ENCODE results near the gene SH3D19.

The SH3D19 gene

GRCh38 chr4:151153585-151153984 is 171.8 kb downstream of the SH3D19 start:
- Histone ChIP-seq H3K4me1 (ENCODE audit: low read length) (no peaks in the 10 kb centered on the region), H3K4me3 (ENCODE audit: low read length) (no peak overlapping the region), H3K79me2 (ENCODE audit: low read length) (no peaks in the 10 kb centered on the region), H3K27ac (ENCODE audit: low read length) (no peak overlapping the region), H2AFZ (ENCODE audit: low read depth, low read length) (no peak overlapping the region), H4K20me1 (ENCODE audit: insufficient read depth, low read length) (no peaks in the 10 kb centered on the region), H3K36me3 (replicated peaks; ENCODE audit: low read depth, low read length) (no peaks in the 10 kb centered on the region), H3K4me2 (ENCODE audit: low read length) (no peak overlapping the region), H3K9me3 (ENCODE audit: insufficient read depth, low read length) (no peaks in the 10 kb centered on the region), H3K9ac (ENCODE audit: low read length) (no peak overlapping the region), H3K27me3 (ENCODE audit: low read depth, low read length) (no peaks in the 10 kb centered on the region)
- no peak for TF ChIP-seq EZH2phosphoT487 (IDR thresholded peaks at IDR 0.05; ENCODE audit: low read depth)
- TF ChIP-seq, protein P1, sequence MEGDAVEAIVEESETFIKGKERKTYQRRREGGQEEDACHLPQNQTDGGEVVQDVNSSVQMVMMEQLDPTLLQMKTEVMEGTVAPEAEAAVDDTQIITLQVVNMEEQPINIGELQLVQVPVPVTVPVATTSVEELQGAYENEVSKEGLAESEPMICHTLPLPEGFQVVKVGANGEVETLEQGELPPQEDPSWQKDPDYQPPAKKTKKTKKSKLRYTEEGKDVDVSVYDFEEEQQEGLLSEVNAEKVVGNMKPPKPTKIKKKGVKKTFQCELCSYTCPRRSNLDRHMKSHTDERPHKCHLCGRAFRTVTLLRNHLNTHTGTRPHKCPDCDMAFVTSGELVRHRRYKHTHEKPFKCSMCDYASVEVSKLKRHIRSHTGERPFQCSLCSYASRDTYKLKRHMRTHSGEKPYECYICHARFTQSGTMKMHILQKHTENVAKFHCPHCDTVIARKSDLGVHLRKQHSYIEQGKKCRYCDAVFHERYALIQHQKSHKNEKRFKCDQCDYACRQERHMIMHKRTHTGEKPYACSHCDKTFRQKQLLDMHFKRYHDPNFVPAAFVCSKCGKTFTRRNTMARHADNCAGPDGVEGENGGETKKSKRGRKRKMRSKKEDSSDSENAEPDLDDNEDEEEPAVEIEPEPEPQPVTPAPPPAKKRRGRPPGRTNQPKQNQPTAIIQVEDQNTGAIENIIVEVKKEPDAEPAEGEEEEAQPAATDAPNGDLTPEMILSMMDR (IDR thresholded peaks at IDR 0.05; ENCODE audit: low read depth, low read length) = no peak

DNA sequence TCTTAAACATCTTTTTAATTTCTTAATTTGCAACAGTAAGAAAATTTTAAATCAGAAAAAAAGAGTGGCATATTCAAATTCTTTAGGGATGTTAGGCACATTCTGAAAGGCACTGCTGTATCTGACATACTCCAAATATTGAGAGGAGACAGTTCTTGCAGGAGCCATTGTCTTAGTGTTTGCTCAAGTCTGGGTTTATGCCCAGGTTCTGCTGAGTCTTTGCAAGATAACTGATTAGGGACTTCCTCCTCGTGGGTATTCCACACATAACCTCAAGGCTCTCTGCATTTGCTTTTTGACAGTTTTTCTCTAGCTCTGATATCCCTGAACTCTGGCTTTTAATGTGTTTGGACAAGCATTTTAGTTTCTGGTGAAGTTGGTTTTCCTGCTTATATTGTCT is 173.4 kb downstream of the SH3D19 start:
- Histone ChIP-seq H3K9ac (ENCODE audit: low read length) (no peak overlapping the region), H2AFZ (ENCODE audit: low read depth, low read length) (no peak overlapping the region), H3K79me2 (ENCODE audit: low read length) (no peaks in the 10 kb centered on the region), H3K27me3 (ENCODE audit: low read depth, low read length) (no peaks in the 10 kb centered on the region), H3K4me2 (ENCODE audit: low read length) (no peak overlapping the region), H3K4me1 (ENCODE audit: low read length) (no peaks in the 10 kb centered on the region), H3K9me3 (ENCODE audit: insufficient read depth, low read length) (no peaks in the 10 kb centered on the region), H4K20me1 (ENCODE audit: insufficient read depth, low read length) (no peaks in the 10 kb centered on the region), H3K27ac (ENCODE audit: low read length) (no peak overlapping the region), H3K4me3 (ENCODE audit: low read length) (no peak overlapping the region), H3K36me3 (replicated peaks; ENCODE audit: low read depth, low read length) (no peaks in the 10 kb centered on the region)
- TF ChIP-seq, protein P1 (IDR thresholded peaks at IDR 0.05; ENCODE audit: low read depth, low read length) = no peak
- TF ChIP-seq EZH2phosphoT487 (IDR thresholded peaks at IDR 0.05; ENCODE audit: low read depth) = no peak

GRCh38 chr4:151150821-151151580 is 174.4 kb downstream of the SH3D19 start:
- Histone ChIP-seq H3K9me3 (ENCODE audit: insufficient read depth, low read length) (no peaks in the 10 kb centered on the region), H3K27me3 (ENCODE audit: low read depth, low read length) (no peaks in the 10 kb centered on the region), H3K36me3 (replicated peaks; ENCODE audit: low read depth, low read length) (no peaks in the 10 kb centered on the region), H3K4me3 (ENCODE audit: low read length) (no peak overlapping the region), H3K4me2 (ENCODE audit: low read length) (no peak overlapping the region), H3K9ac (ENCODE audit: low read length) (no peak overlapping the region), H3K79me2 (ENCODE audit: low read length) (no peaks in the 10 kb centered on the region), H4K20me1 (ENCODE audit: insufficient read depth, low read length) (no peaks in the 10 kb centered on the region), H2AFZ (ENCODE audit: low read depth, low read length) (no peak overlapping the region), H3K4me1 (ENCODE audit: low read length) (no peaks in the 10 kb centered on the region), H3K27ac (ENCODE audit: low read length) (no peak overlapping the region)
- TF ChIP-seq EZH2phosphoT487 (IDR thresholded peaks at IDR 0.05; ENCODE audit: low read depth) = no peak
- TF ChIP-seq, protein P1 (IDR thresholded peaks at IDR 0.05; ENCODE audit: low read depth, low read length) = no peak

DNA sequence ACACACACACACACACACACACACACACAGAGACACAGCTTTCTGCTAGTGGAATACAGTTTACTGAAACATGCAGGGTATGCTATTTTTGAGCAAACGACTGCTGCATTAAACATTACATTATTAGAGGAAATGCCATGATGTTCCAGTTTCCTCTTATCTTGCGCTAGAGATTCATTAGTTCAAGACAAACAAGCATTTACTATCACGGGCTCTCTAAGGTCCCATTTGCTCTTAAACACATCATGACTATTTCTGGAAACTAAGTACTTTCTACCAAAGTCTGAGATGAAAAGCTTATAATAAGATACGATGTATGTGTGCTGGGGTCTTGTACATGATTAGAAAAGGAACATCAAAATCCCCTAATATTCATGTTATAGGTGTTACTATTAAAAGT is 177.1 kb downstream of the SH3D19 start:
- no peak for TF ChIP-seq EZH2phosphoT487 (IDR thresholded peaks at IDR 0.05; ENCODE audit: low read depth)
- TF ChIP-seq, protein P1 (IDR thresholded peaks at IDR 0.05; ENCODE audit: low read depth, low read length) = no peak
- H3K9me3 ChIP-seq (ENCODE audit: insufficient read depth, low read length) = no peaks in the 10 kb centered on the region
- no peaks in the 10 kb centered on the region for H4K20me1 ChIP-seq (ENCODE audit: insufficient read depth, low read length)
- H3K9ac ChIP-seq (ENCODE audit: low read length) = no peak overlapping the region
- H3K27ac ChIP-seq (ENCODE audit: low read length) = no peak overlapping the region
- no peaks in the 10 kb centered on the region for H3K36me3 ChIP-seq (replicated peaks; ENCODE audit: low read depth, low read length)
- H3K27me3 ChIP-seq (ENCODE audit: low read depth, low read length) = no peaks in the 10 kb centered on the region
- H3K4me1 ChIP-seq (ENCODE audit: low read length) = peaks cover 1% of the 10 kb centered on the region
- H3K4me3 ChIP-seq (ENCODE audit: low read length) = no peak overlapping the region
- H2AFZ ChIP-seq (ENCODE audit: low read depth, low read length) = no peak overlapping the region
- H3K79me2 ChIP-seq (ENCODE audit: low read length) = no peaks in the 10 kb centered on the region
- no peak overlapping the region for H3K4me2 ChIP-seq (ENCODE audit: low read length)

Data from OCI-LY3 (cell line).